ENCODE data around the gene LRP2BP.

- TF ChIP-seq JUND (IDR thresholded peaks at IDR 0.05) (no peak), CTCF (IDR thresholded peaks at IDR 0.05; ENCODE audit: low read depth, low read length, missing input control) (no peak), TAF1 (conservative IDR thresholded peaks at IDR 0.05) (no peak), YY1 (IDR thresholded peaks at IDR 0.05) (no peak), REST (IDR thresholded peaks at IDR 0.05) (no peak), HNF4A (conservative IDR thresholded peaks at IDR 0.05) (no peak)
Measured at GRCh38 chr4:185387957-185388356, 7.8 kb downstream of the LRP2BP start.

All from liver (tissue), 3 donors.